ENCODE measurements around the gene THAP4. TPM values are rescaled to one million over a fixed set of nuclear protein-coding genes. Genes with fewer than 3 reads are reported as not detected.

The THAP4 gene
- total RNA-seq, 2 experiments from 2014 or later: 27.5 to 31.4 TPM

DNA sequence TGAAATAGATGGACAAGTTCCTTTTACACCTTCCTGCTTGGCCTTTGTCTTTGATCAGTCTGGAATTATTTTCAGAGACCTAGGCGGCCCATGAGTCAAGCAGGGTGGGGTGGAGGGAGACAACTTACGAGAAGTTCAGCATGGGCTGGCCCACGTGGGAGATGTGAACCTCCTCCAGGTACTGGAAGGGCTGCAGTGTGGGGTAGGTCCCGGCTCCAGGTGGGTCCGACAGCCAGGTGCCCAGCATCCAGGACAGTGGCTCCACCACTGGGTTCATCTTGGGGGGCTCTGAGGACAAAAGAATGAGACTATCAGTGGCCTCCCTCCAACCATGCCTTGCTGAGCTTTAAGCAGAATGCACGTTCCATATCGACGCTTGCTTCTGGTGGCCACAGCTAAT is 30.8 kb downstream of the THAP4 start:
- H3K27ac Mint-ChIP-seq: no peak overlapping the region
- Histone ChIP-seq H3K36me3 (ENCODE audit: insufficient read depth, low read length) (peaks cover 43% of the 10 kb centered on the region), H3K4me3 (ENCODE audit: low read length) (no peak overlapping the region), H3K27me3 (ENCODE audit: control insufficient read depth in 1 of 2, insufficient read depth in 2 of 2, low read length in 2 of 2) (no peaks in the 10 kb centered on the region), H3K9me3 (ENCODE audit: control insufficient read depth in 1 of 2, insufficient read depth in 1 of 2, low read length in 2 of 2) (no peaks in the 10 kb centered on the region), H3K27ac (ENCODE audit: low read depth in 1 of 2, low read length in 2 of 2) (no peak overlapping the region), H3K4me1 (ENCODE audit: insufficient read depth, low read length) (peaks cover 24% of the 10 kb centered on the region)
- H3K36me3 Mint-ChIP-seq (ENCODE audit: low read depth): peaks cover 29% of the 10 kb centered on the region
- H3K4me1 Mint-ChIP-seq (ENCODE audit: low read depth): peaks cover 17% of the 10 kb centered on the region
- H3K9me3 Mint-ChIP-seq: no peaks in the 10 kb centered on the region
- no peak for ATAC-seq (ENCODE audit: poor library complexity)
- H3K4me3 Mint-ChIP-seq: no peak overlapping the region
- intact Hi-C loops (cut with DNase I, micrococcal nuclease): loop anchor here in 1 of 2 experiments (10.0 kb wide), 1 partner anchor 351 kb away; no protein-coding TSS in a partner anchor
- ChIA-PET POLR2A (no interaction called here), CTCF (no interaction called here)
- DNase-seq: no peak
- H3K27me3 Mint-ChIP-seq: no peaks in the 10 kb centered on the region
- TF ChIP-seq, protein P1, sequence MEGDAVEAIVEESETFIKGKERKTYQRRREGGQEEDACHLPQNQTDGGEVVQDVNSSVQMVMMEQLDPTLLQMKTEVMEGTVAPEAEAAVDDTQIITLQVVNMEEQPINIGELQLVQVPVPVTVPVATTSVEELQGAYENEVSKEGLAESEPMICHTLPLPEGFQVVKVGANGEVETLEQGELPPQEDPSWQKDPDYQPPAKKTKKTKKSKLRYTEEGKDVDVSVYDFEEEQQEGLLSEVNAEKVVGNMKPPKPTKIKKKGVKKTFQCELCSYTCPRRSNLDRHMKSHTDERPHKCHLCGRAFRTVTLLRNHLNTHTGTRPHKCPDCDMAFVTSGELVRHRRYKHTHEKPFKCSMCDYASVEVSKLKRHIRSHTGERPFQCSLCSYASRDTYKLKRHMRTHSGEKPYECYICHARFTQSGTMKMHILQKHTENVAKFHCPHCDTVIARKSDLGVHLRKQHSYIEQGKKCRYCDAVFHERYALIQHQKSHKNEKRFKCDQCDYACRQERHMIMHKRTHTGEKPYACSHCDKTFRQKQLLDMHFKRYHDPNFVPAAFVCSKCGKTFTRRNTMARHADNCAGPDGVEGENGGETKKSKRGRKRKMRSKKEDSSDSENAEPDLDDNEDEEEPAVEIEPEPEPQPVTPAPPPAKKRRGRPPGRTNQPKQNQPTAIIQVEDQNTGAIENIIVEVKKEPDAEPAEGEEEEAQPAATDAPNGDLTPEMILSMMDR (IDR thresholded peaks at IDR 0.05): no peak

DNA sequence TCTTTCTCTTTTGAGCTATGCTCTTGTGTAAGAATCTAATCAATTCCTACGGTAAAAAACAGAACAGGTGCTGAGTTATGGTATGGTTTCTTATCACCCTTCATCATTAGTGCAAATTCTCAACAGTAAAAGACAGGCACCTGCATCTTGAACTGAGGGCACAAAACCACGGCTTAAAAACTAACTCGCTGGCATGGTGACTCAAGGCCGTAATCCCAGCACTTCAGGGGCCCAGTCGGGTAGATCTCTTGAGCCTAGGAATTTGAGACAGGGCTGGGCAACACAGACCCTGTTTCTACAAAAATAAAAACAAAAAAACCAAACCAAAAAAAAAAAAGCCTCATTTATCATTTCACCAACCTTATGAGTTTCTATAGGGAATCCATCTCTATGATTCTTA is 33.3 kb downstream of the THAP4 start:
- CTCF ChIA-PET: no interaction called here
- TF ChIP-seq, protein P1 (IDR thresholded peaks at IDR 0.05): no peak
- Mint-ChIP-seq H3K36me3 (ENCODE audit: low read depth) (peaks cover 53% of the 10 kb centered on the region), H3K27me3 (no peaks in the 10 kb centered on the region), H3K4me3 (no peak overlapping the region), H3K27ac (no peak overlapping the region), H3K4me1 (ENCODE audit: low read depth) (peaks cover 5% of the 10 kb centered on the region), H3K9me3 (no peaks in the 10 kb centered on the region)
- DNase-seq (no peak), ATAC-seq (ENCODE audit: poor library complexity) (no peak)
- POLR2A ChIA-PET: no interaction called here
- Histone ChIP-seq H3K27me3 (ENCODE audit: control insufficient read depth in 1 of 2, insufficient read depth in 2 of 2, low read length in 2 of 2) (no peaks in the 10 kb centered on the region), H3K4me3 (ENCODE audit: low read length) (no peak overlapping the region), H3K27ac (ENCODE audit: low read depth in 1 of 2, low read length in 2 of 2) (no peak overlapping the region), H3K36me3 (ENCODE audit: insufficient read depth, low read length) (peaks cover 47% of the 10 kb centered on the region), H3K9me3 (ENCODE audit: control insufficient read depth in 1 of 2, insufficient read depth in 1 of 2, low read length in 2 of 2) (no peaks in the 10 kb centered on the region), H3K4me1 (ENCODE audit: insufficient read depth, low read length) (peaks cover 1% of the 10 kb centered on the region)
- intact Hi-C loops (cut with DNase I, micrococcal nuclease): loop anchor here in 1 of 2 experiments (10.0 kb wide), 1 partner anchor 349 kb away; no protein-coding TSS in a partner anchor

DNA sequence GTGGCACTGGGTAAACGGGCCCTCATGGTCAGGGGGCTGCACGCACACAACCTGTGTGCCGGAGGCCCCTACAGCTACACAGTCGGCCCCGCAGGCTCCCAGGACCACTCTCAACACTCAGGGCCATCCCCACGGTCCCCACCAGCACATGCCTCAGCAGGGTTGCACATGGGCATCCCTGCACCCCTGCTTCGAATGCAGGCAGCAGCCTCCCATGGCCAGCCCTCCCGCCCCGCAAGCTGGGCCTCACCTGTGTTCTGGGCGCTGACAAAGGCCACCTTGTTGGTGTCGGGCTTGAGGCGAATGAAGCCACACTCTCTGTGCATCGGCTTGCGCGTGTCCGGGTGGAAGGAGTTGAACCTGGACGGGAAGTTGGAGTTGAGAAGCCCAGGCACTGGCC is 34.2 kb downstream of the THAP4 start:
- H3K27ac Mint-ChIP-seq: no peak overlapping the region
- H3K4me3 ChIP-seq (ENCODE audit: low read length): no peak overlapping the region
- H3K27me3 Mint-ChIP-seq: no peaks in the 10 kb centered on the region
- no peaks in the 10 kb centered on the region for H3K4me1 Mint-ChIP-seq (ENCODE audit: low read depth)
- H3K27ac ChIP-seq (ENCODE audit: low read depth in 1 of 2, low read length in 2 of 2): no peak overlapping the region
- DNase-seq (no peak), ATAC-seq (ENCODE audit: poor library complexity) (no peak)
- no peak overlapping the region for H3K4me3 Mint-ChIP-seq
- ChIA-PET CTCF (interaction anchor here (0.6 kb wide), 1 partner anchor 304 kb away, joined by 3 read pairs; no protein-coding TSS in a partner anchor), POLR2A (no interaction called here)
- intact Hi-C loops (cut with DNase I, micrococcal nuclease): loop anchor here in 1 of 2 experiments (10.0 kb wide), 1 partner anchor 348 kb away; no protein-coding TSS in a partner anchor
- TF ChIP-seq, protein P1 (IDR thresholded peaks at IDR 0.05): no peak
- no peaks in the 10 kb centered on the region for H3K4me1 ChIP-seq (ENCODE audit: insufficient read depth, low read length)
- H3K27me3 ChIP-seq (ENCODE audit: control insufficient read depth in 1 of 2, insufficient read depth in 2 of 2, low read length in 2 of 2): no peaks in the 10 kb centered on the region
- no peaks in the 10 kb centered on the region for H3K9me3 Mint-ChIP-seq
- peaks cover 62% of the 10 kb centered on the region for H3K36me3 Mint-ChIP-seq (ENCODE audit: low read depth)
- H3K36me3 ChIP-seq (ENCODE audit: insufficient read depth, low read length): peaks cover 49% of the 10 kb centered on the region
- H3K9me3 ChIP-seq (ENCODE audit: control insufficient read depth in 1 of 2, insufficient read depth in 1 of 2, low read length in 2 of 2): no peaks in the 10 kb centered on the region

Data from CD4-positive, alpha-beta T cell (primary cell).